Spleen (tissue), 7 donors: ENCODE results near the gene RYR2.

Experiments used
- POLR2A ChIP-seq, 3 donors: fragments of 450-650 bp; IDR thresholded peaks; one replicate each; pipeline ENCODE4 v1.5.1; 2017; ENCODE audit warnings: antibody characterized with exemption in 3 of 3, mild to moderate bottlenecking in 1 of 3
- POLR2AphosphoS5 ChIP-seq, 3 donors: sonication (generic); formaldehyde crosslinking; IDR thresholded peaks; one replicate each; pipeline ENCODE4 v1.5.1; 2017; ENCODE audit warnings: antibody characterized with exemption in 3 of 3
- TF ChIP-seq, protein P1 (sequence below), 11 experiments: fragments of 200-600 bp in 7 of 11; fragments of 450-650 bp in 4 of 11; sonication (generic) in 4 of 11; IDR thresholded peaks in 8 of 11; conservative IDR thresholded peaks in 3 of 11; 1 replicate in 7 of 11; 2 replicates in 4 of 11; pipeline versions ENCODE4 v1.4.0 to v1.8.0; 2016 to 2021; ENCODE audit warnings: antibody characterized with exemption in 11 of 11, inconsistent platforms in 4 of 11, mild to moderate bottlenecking in 1 of 11
- donor health status: DM: no; HTN: no; CAD: no; lungs with moderate emphysema.
- donor health status: DM: no; HTN: no; CAD: no.
- donor health status: DM: no; HTN: no; CAD: no.

DNA sequence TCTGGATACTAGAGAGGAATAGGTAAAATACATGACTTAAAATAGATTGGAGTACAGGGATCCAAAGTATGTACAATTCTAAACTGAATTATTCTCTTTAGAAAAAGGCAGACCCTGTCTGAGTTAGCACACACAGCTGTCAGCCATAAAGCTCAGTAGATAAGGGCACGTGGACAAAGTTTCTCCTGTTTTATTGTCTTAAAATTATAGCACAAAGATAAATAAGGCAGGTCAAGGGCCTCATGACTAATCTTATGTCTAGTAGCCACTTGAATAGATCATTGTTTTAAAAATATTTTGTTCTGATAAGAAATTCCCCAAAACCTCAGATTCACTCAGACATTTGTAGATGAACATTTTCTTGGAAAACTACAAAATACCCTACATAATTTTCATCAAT lies 643.6 kb downstream of the RYR2 start:
- TF ChIP-seq POLR2A (IDR thresholded peaks at IDR 0.05) (no peak), POLR2AphosphoS5 (IDR thresholded peaks at IDR 0.05) (no peak)
- TF ChIP-seq, protein P1, sequence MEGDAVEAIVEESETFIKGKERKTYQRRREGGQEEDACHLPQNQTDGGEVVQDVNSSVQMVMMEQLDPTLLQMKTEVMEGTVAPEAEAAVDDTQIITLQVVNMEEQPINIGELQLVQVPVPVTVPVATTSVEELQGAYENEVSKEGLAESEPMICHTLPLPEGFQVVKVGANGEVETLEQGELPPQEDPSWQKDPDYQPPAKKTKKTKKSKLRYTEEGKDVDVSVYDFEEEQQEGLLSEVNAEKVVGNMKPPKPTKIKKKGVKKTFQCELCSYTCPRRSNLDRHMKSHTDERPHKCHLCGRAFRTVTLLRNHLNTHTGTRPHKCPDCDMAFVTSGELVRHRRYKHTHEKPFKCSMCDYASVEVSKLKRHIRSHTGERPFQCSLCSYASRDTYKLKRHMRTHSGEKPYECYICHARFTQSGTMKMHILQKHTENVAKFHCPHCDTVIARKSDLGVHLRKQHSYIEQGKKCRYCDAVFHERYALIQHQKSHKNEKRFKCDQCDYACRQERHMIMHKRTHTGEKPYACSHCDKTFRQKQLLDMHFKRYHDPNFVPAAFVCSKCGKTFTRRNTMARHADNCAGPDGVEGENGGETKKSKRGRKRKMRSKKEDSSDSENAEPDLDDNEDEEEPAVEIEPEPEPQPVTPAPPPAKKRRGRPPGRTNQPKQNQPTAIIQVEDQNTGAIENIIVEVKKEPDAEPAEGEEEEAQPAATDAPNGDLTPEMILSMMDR (IDR thresholded peaks at IDR 0.05 in 8 of 11, conservative IDR thresholded peaks at IDR 0.05 in 3 of 11), result no peak
